ENCODE data around the gene FBXO38. TPM values are rescaled to one million over a fixed set of nuclear protein-coding genes. Genes with fewer than 3 reads are reported as not detected.

The FBXO38 gene
- total and polyA plus RNA-seq, 2 of the 13 experiments (the other 11 are each of a cell fraction or from before 2014, with no cell fraction given) = 24.8 to 35.9 TPM

DNA sequence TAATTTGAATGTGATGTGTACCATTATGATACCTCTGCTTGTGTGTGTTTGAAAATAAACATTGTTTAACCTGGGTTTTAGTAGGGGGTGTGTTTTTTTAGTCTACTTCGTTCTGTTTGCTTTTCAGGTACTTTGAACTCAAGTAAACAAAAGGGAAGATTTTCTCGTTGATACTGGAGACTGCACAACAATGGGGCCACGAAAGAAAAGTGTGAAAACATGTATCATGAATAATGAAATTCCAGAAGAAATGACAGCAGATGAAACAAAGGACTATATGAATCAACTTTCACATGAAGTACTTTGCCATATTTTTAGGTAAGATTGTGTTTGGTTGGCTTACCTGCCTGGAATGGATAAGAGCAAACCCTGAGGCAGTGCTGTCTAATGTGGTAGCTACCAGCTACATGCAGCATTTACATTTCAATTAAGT, 10.8 kb downstream of the FBXO38 start (continued):
- TF ChIP-seq TCF7 (IDR thresholded peaks at IDR 0.05; ENCODE audit: low read depth) (peak; percentile 67), CENPBD1 (CRISPR knock-in tag; IDR thresholded peaks at IDR 0.05; ENCODE audit: borderline replicate concordance, low read depth) (no peak), SAP130 (CRISPR knock-in tag; IDR thresholded peaks at IDR 0.05; ENCODE audit: low read depth) (peak; percentile 71), HNF1A (IDR thresholded peaks at IDR 0.05; ENCODE audit: low read depth) (peak; percentile 22; the same call in 1 of the 2 replicates), HNF1A (CRISPR knock-in tag; IDR thresholded peaks at IDR 0.05; ENCODE audit: borderline replicate concordance) (no peak; the same call in 1 of the 2 replicates), ZSCAN31 (CRISPR knock-in tag; IDR thresholded peaks at IDR 0.05; ENCODE audit: low read depth) (no peak), ERF (CRISPR knock-in tag; IDR thresholded peaks at IDR 0.05) (peak; percentile 62; the same call in 1 of the 2 replicates), HNF4G (IDR thresholded peaks at IDR 0.05; ENCODE audit: borderline replicate concordance, low read depth, low read length) (peak; percentile 61; the same call in 1 of the 2 replicates), HNF4G (CRISPR knock-in tag; IDR thresholded peaks at IDR 0.05; ENCODE audit: borderline replicate concordance, low read depth) (no peak), ZNF543 (CRISPR knock-in tag; IDR thresholded peaks at IDR 0.05) (no peak), NR2F1 (CRISPR knock-in tag; IDR thresholded peaks at IDR 0.05) (peak in 1 of 2 experiments; percentile 47; a peak in 1 of 4 replicates), ZFP1 (CRISPR knock-in tag; IDR thresholded peaks at IDR 0.05) (peak; percentile 49; the same call in 1 of the 2 replicates), DPF2 (CRISPR knock-in tag; IDR thresholded peaks at IDR 0.05; ENCODE audit: borderline replicate concordance, low read depth) (0 out of 2 replicates have a peak, but pooled peaks have one; percentile 65), NCOA5 (CRISPR knock-in tag; IDR thresholded peaks at IDR 0.05) (no peak), ZNF331 (CRISPR knock-in tag; IDR thresholded peaks at IDR 0.05) (0 out of 2 replicates have a peak, but pooled peaks have one; percentile 13), FOXK1 (CRISPR knock-in tag; IDR thresholded peaks at IDR 0.05; ENCODE audit: borderline replicate concordance, low read depth) (peak; percentile 73; the same call in 1 of the 2 replicates), TBX2 (CRISPR knock-in tag; IDR thresholded peaks at IDR 0.05; ENCODE audit: borderline replicate concordance) (peak; percentile 84), NR2F6 (IDR thresholded peaks at IDR 0.05) (peak; percentile 55), NR2F6 (CRISPR knock-in tag; IDR thresholded peaks at IDR 0.05) (0 out of 2 replicates have a peak, but pooled peaks have one; percentile 47), ARID3A (IDR thresholded peaks at IDR 0.05; ENCODE audit: low read depth, low read length) (peak; percentile 79), MIXL1 (CRISPR knock-in tag; IDR thresholded peaks at IDR 0.05) (peak; percentile 48; the same call in 1 of the 2 replicates), EP300 (IDR thresholded peaks at IDR 0.05; ENCODE audit: low read depth in 2 of 2, low read length in 2 of 2) (peak in 1 of 2 experiments; percentile 83; a peak in 2 of 4 replicates), EP300 (CRISPR knock-in tag; IDR thresholded peaks at IDR 0.05; ENCODE audit: borderline replicate concordance) (peak; percentile 61; the same call in 1 of the 2 replicates), ZNF512 (CRISPR knock-in tag; IDR thresholded peaks at IDR 0.05) (no peak), MLLT10 (CRISPR knock-in tag; IDR thresholded peaks at IDR 0.05) (no peak)

All from HepG2 (cell line).